H1 (cell line): Measurements from ENCODE around the gene TBC1D12. TPM values are rescaled to one million over a fixed set of nuclear protein-coding genes. Genes with fewer than 3 reads are reported as not detected.

ENCODE experiments used
- CTCF ChIA-PET: fragments of 300-600 bp; sonication (Branson Sonifier 250); formaldehyde crosslinking; loops from one replicate; lab custom pipeline; 2021; ENCODE audit not compliant: partially characterized antibody; lab: Charles Lee
- POLR2A ChIA-PET: fragments of 300-600 bp; sonication (Branson Sonifier 250); formaldehyde crosslinking; loops from one replicate; lab custom pipeline; 2021; ENCODE audit warnings: inconsistent platforms; ENCODE audit not compliant: partially characterized antibody; lab: Charles Lee
- DNase-seq, 2 experiments: peaks; one replicate each; pipeline versions ENCODE4 v3.0.0 to v3.0.0-alpha.2; 2010 to 2022; ENCODE audit warnings: low spot score in 2 of 2, low read depth in 1 of 2, mixed read lengths in 1 of 2
- FAIRE-seq: peaks from 2 replicates; lab custom pipeline; 2011; peaks lifted over from hg19 to GRCh38; lab: Jason Lieb, UNC
- H2AFZ ChIP-seq: 2 replicates; pipeline ENCODE4 v1.8.1; 2012; ENCODE audit warnings: low read length, inconsistent platforms
- H2AK5ac ChIP-seq: 2 replicates; pipeline ENCODE4 v1.6.1; 2013; ENCODE audit warnings: low read depth, low read length
- H2BK120ac ChIP-seq: replicated peaks from 2 replicates; pipeline ENCODE3; 2013; ENCODE audit warnings: low read depth, low read length, inconsistent platforms
- H2BK12ac ChIP-seq: 2 replicates; pipeline ENCODE4 v1.6.1; 2013; ENCODE audit warnings: low read depth, low read length
- H2BK15ac ChIP-seq: 2 replicates; pipeline ENCODE4 v1.6.1; 2013; ENCODE audit warnings: low read length
- H2BK20ac ChIP-seq: 2 replicates; pipeline ENCODE4 v1.6.1; 2013; ENCODE audit warnings: low read length
- H2BK5ac ChIP-seq: 2 replicates; pipeline ENCODE4 v1.6.1; 2013; ENCODE audit warnings: low read depth, low read length
- H3K14ac ChIP-seq: 2 replicates; pipeline ENCODE4 v1.6.1; 2013; ENCODE audit warnings: inconsistent platforms; ENCODE audit not compliant: insufficient read length
- H3K18ac ChIP-seq: 2 replicates; pipeline ENCODE4 v1.6.1; 2013; ENCODE audit warnings: low read length; ENCODE audit errors: extremely low read depth
- H3K23ac ChIP-seq: 2 replicates; pipeline ENCODE4 v1.6.1; 2013; ENCODE audit warnings: inconsistent platforms; ENCODE audit not compliant: insufficient read length
- H3K23me2 ChIP-seq: 2 replicates; pipeline ENCODE4 v1.6.1; 2013; ENCODE audit warnings: low read depth, low read length
- H3K27ac ChIP-seq: 2 replicates; pipeline ENCODE4 v1.6.1; 2011; ENCODE audit warnings: low read depth, low read length, inconsistent platforms
- H3K27me3 ChIP-seq, 4 experiments: replicated peaks in 1 of 4; 1 replicate in 1 of 4; 2 replicates in 3 of 4; pipeline versions ENCODE4 v1.6.1 to v1.8.1; 2011 to 2013; ENCODE audit warnings: low read length in 3 of 4, mild to moderate bottlenecking in 3 of 4, inconsistent platforms in 2 of 4, mixed read lengths in 2 of 4, moderate library complexity in 1 of 4; ENCODE audit not compliant: control insufficient read depth in 3 of 4, insufficient read depth in 3 of 4; ENCODE audit errors: extremely low read depth in 1 of 4
- H3K36me3 ChIP-seq, 4 experiments: 2 replicates each; pipeline versions ENCODE4 v1.6.1 to v1.8.1; 2011 to 2013; ENCODE audit warnings: mild to moderate bottlenecking in 4 of 4, low read length in 3 of 4, moderate library complexity in 2 of 4, control low read depth in 1 of 4, inconsistent platforms in 1 of 4; ENCODE audit not compliant: insufficient read depth in 4 of 4, control insufficient read depth in 2 of 4
- H3K4ac ChIP-seq: replicated peaks from 2 replicates; pipeline ENCODE3; 2013; ENCODE audit warnings: low read length, low read depth, mixed read lengths, inconsistent platforms; ENCODE audit not compliant: insufficient read length
- H3K4me1 ChIP-seq, 4 experiments: replicated peaks in 1 of 4; 1 replicate in 1 of 4; 2 replicates in 3 of 4; pipeline versions ENCODE4 v1.6.1 to v1.8.1; 2011 to 2013; ENCODE audit warnings: low read length in 3 of 4, inconsistent platforms in 2 of 4, mixed read lengths in 1 of 4; ENCODE audit not compliant: insufficient read depth in 4 of 4, control insufficient read depth in 3 of 4
- H3K4me2 ChIP-seq, 2 experiments: 2 replicates each; pipeline versions ENCODE4 v1.6.1 to v1.8.1; 2011 to 2013; ENCODE audit warnings: low read depth in 2 of 2, low read length in 2 of 2, control low read depth in 1 of 2, inconsistent platforms in 1 of 2, mild to moderate bottlenecking in 1 of 2; ENCODE audit not compliant: insufficient read depth in 1 of 2
- H3K4me3 ChIP-seq, 4 experiments: fragments of 200-600, 300-600 bp in 1 of 4; sonication (generic), shearing (Covaris generic), sonication (Bioruptor Twin) in 1 of 4; 2 replicates each; pipeline versions ENCODE4 v1.5.1 to v1.8.1; 2011 to 2016; ENCODE audit warnings: low read length in 4 of 4, low read depth in 3 of 4, control low read depth in 2 of 4, inconsistent platforms in 2 of 4, mild to moderate bottlenecking in 2 of 4, mixed read lengths in 1 of 4, moderate library complexity in 1 of 4; ENCODE audit not compliant: insufficient read depth in 2 of 4; ENCODE audit errors: extremely low read depth in 1 of 4
- H3K56ac ChIP-seq: replicated peaks from 2 replicates; pipeline ENCODE3; 2013; ENCODE audit warnings: low read depth, mild to moderate bottlenecking, mixed read lengths, low read length, inconsistent platforms; ENCODE audit not compliant: insufficient read length
- H3K79me1 ChIP-seq: 2 replicates; pipeline ENCODE4 v1.6.1; 2013; ENCODE audit warnings: low read depth, low read length, control low read depth
- H3K79me2 ChIP-seq, 2 experiments: 2 replicates each; pipeline versions ENCODE4 v1.6.1 to v1.8.1; 2012 to 2013; ENCODE audit warnings: low read length in 2 of 2, mild to moderate bottlenecking in 2 of 2, inconsistent platforms in 1 of 2; ENCODE audit not compliant: insufficient read depth in 2 of 2, control insufficient read depth in 1 of 2
- H3K9ac ChIP-seq, 4 experiments: replicated peaks in 1 of 4; 1 replicate in 1 of 4; 2 replicates in 3 of 4; pipeline versions ENCODE4 v1.6.1 to v1.8.1; 2011 to 2013; ENCODE audit warnings: low read depth in 3 of 4, low read length in 3 of 4, control low read depth in 2 of 4, mild to moderate bottlenecking in 2 of 4, moderate library complexity in 2 of 4, inconsistent platforms in 1 of 4; ENCODE audit errors: extremely low read depth in 1 of 4
- H3K9me3 ChIP-seq, 2 experiments: 2 replicates each; pipeline versions ENCODE4 v1.6.1 to v1.8.1; 2012 to 2013; ENCODE audit warnings: mild to moderate bottlenecking in 2 of 2, moderate library complexity in 2 of 2, control low read depth in 1 of 2, inconsistent platforms in 1 of 2, low read depth in 1 of 2, low read length in 1 of 2, mixed read lengths in 1 of 2; ENCODE audit not compliant: insufficient read depth in 2 of 2
- H4K20me1 ChIP-seq, 2 experiments: replicated peaks in 1 of 2; 2 replicates each; pipeline versions ENCODE3 to v1.8.1; 2011 to 2013; ENCODE audit warnings: inconsistent platforms in 2 of 2, low read length in 2 of 2, mild to moderate bottlenecking in 1 of 2; ENCODE audit not compliant: insufficient read depth in 2 of 2, control insufficient read depth in 1 of 2
- H4K5ac ChIP-seq: 2 replicates; pipeline ENCODE4 v1.6.1; 2013; ENCODE audit warnings: low read length, low read depth, mixed read lengths, inconsistent platforms; ENCODE audit not compliant: insufficient read length
- H4K8ac ChIP-seq: 2 replicates; pipeline ENCODE4 v1.8.0; 2013; ENCODE audit warnings: mild to moderate bottlenecking, moderate library complexity, low read length, inconsistent platforms; ENCODE audit not compliant: insufficient read depth; ENCODE audit errors: extremely low read depth
- H4K91ac ChIP-seq: replicated peaks from 2 replicates; pipeline ENCODE3; 2013; ENCODE audit warnings: low read length, mixed read lengths, inconsistent platforms; ENCODE audit not compliant: insufficient read length
- BRCA1 ChIP-seq: IDR thresholded peaks from 2 replicates; pipeline ENCODE4 v1.6.1; 2012; ENCODE audit warnings: low read depth, low read length, improper control_type of control experiment
- CHD2 ChIP-seq: IDR thresholded peaks from 2 replicates; pipeline ENCODE4 v1.6.1; 2012; ENCODE audit warnings: low read length, improper control_type of control experiment
- KDM1A ChIP-seq: fragments of 200-600, 300-600 bp; sonication (generic); IDR thresholded peaks from 2 replicates; pipeline ENCODE4 v1.7.1; 2016; ENCODE audit warnings: mild to moderate bottlenecking, low read length, borderline replicate concordance
- POU5F1 ChIP-seq: IDR thresholded peaks from 2 replicates; pipeline ENCODE4 v1.6.1; 2011; ENCODE audit warnings: low read depth, mild to moderate bottlenecking, low read length, moderate library complexity
- RAD21 ChIP-seq, 2 experiments: IDR thresholded peaks in 1 of 2; conservative IDR thresholded peaks in 1 of 2; 2 replicates each; pipeline ENCODE4 v1.6.1; 2011; ENCODE audit warnings: low read depth in 2 of 2, low read length in 2 of 2, improper control_type of control experiment in 1 of 2, inconsistent platforms in 1 of 2, mild to moderate bottlenecking in 1 of 2, moderate library complexity in 1 of 2
- RXRA ChIP-seq: IDR thresholded peaks from 2 replicates; pipeline ENCODE4 v1.6.1; 2011; ENCODE audit warnings: low read depth, mild to moderate bottlenecking, low read length, moderate library complexity; ENCODE audit not compliant: insufficient read depth
- TEAD4 ChIP-seq: IDR thresholded peaks from 2 replicates; pipeline ENCODE4 v1.6.1; 2012; ENCODE audit warnings: low read depth, low read length, inconsistent platforms, mixed read lengths
- YY1 ChIP-seq: IDR thresholded peaks from 2 replicates; pipeline ENCODE4 v1.6.1; 2011; ENCODE audit warnings: low read depth, mild to moderate bottlenecking, low read length
- WGBS, 2 experiments: shearing (Covaris generic) in 1 of 2; methylation state at CpG; one replicate each; pipeline versions ENCODE4 v1.1.6 to v1.1.7; 2013 to 2015; ENCODE audit warnings: low lambda C conversion rate in 2 of 2, mixed read lengths in 2 of 2, inconsistent platforms in 1 of 2, low coverage in 1 of 2, missing lambda C conversion rate in 1 of 2; ENCODE audit not compliant: insufficient replicate concordance in 2 of 2, insufficient coverage in 1 of 2, insufficient read length in 1 of 2; ENCODE audit errors: extremely low coverage in 1 of 2, missing lambda C conversion rate in 1 of 2; 5-methylcytosine and 5-hydroxymethylcytosine counted together
- polyA plus RNA-seq, 7 experiments: library from polyadenylated mRNA; depleted of rRNA in 3 of 7; stranded (reverse) in 5 of 7; unstranded in 2 of 7; fragments of >200 nt in 5 of 7; fragments of 200-250 nt in 2 of 7; gene quantifications; 1 replicate in 5 of 7; 2 replicates in 1 of 7; 4 replicates in 1 of 7; pipeline versions ENCODE4 v1.2.1 to v1.2.3, GENCODE V29; 2011 to 2013; ENCODE audit warnings: missing spikeins in 2 of 7, mixed read lengths in 2 of 7
- total RNA-seq: library from RNA; stranded (reverse); fragmentation: NEBNext Ultra II Directional; extraction: Animal tissue kit (Norgen Biotek cat#: 25700); gene quantifications from 2 replicates; pipeline ENCODE4 v1.2.1, GENCODE V29; 2021
- TF ChIP-seq, protein P1 (sequence below), 3 experiments: IDR thresholded peaks; 1 replicate in 2 of 3; 2 replicates in 1 of 3; pipeline versions ENCODE4 v1.5.1 to v1.6.1; 2011; ENCODE audit warnings: low read length in 3 of 3, mild to moderate bottlenecking in 3 of 3, inconsistent platforms in 2 of 3, low read depth in 1 of 3, moderate library complexity in 1 of 3; ENCODE audit not compliant: insufficient read depth in 1 of 3; ENCODE audit errors: control extremely low read depth in 1 of 3

Gene TBC1D12
- total and polyA plus RNA-seq, 2 of the 8 experiments (the other 6 are each of a cell fraction or from before 2014, with no cell fraction given): 1.1 to 3.2 TPM

DNA sequence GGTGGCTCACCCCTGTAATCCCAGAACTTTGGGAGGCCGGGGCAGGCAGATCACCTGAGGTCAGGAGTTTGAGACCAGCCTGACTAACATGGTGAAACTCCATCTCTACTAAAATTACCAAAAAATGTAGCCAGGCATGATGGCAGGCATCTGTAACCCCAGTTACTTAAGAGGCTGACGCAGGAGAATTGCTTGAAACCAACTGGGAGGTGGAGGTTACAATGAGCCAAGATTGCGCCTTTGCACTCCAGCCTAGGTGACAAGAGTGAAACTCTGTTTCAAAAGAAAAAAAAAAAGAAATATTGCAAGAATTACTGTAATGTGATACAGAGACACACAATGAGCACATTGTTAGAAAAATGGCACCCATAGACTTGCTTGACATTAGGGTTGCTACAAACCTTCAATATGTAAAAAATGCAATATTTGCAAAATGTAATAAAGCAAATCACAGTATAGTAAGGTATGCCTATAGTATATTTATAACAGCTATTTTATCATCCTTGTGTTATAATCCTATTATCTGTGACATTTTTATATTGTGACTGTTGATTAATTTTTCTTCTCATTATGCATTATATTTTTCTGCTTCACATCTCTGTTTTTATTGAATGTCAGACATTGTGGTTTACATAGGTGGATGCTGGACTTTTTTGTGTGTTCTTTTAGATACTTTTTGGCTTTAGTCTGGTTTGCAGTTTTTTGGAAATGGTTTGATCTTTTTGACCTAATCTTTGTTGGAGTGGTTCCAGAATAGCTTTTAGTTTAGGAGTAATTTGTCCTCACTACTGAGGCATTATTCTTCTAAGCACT is 87.8 kb downstream of the TBC1D12 start:
- H3K23ac ChIP-seq: no peak overlapping the region
- no peak overlapping the region for H3K18ac ChIP-seq
- no peak overlapping the region for H4K8ac ChIP-seq
- H4K20me1 ChIP-seq: peaks cover 0 to 1% of the 10 kb centered on the region in 2 experiments
- H2BK5ac ChIP-seq: no peak overlapping the region
- H2AFZ ChIP-seq: no peak overlapping the region
- WGBS, 2 experiments: 98% methylated on average over 3 of the region's 3 CpGs; no CpG with 5 or more reads in 1 of the 2 experiments
- no peaks in the 10 kb centered on the region for H3K36me3 ChIP-seq
- no peak overlapping the region for H4K5ac ChIP-seq
- H3K9me3 ChIP-seq: no peaks in the 10 kb centered on the region
- no peak overlapping the region for H3K4me2 ChIP-seq
- H3K79me2 ChIP-seq: no peaks in the 10 kb centered on the region
- no peaks in the 10 kb centered on the region for H3K27me3 ChIP-seq
- H3K27ac ChIP-seq: no peak overlapping the region
- no peak overlapping the region for H4K91ac ChIP-seq
- H3K23me2 ChIP-seq: no peaks in the 10 kb centered on the region; the same call in 1 of the 2 replicates
- H2BK15ac ChIP-seq: no peak overlapping the region
- ChIA-PET CTCF (interaction anchor here (0.7 kb wide), 1 partner anchor 47 kb away, joined by 6 read pairs; no protein-coding TSS in a partner anchor), POLR2A (no interaction called here)
- no peaks in the 10 kb centered on the region for H3K79me1 ChIP-seq
- H3K56ac ChIP-seq: no peak overlapping the region
- no peak overlapping the region for H2AK5ac ChIP-seq
- DNase-seq (no peak), FAIRE-seq (no peak)
- no peak overlapping the region for H3K4me3 ChIP-seq
- no peak overlapping the region for H2BK12ac ChIP-seq
- H2BK20ac ChIP-seq: no peak overlapping the region
- no peak overlapping the region for H2BK120ac ChIP-seq
- no peak overlapping the region for H3K9ac ChIP-seq
- H3K4me1 ChIP-seq: 0 out of 7 replicates have a peak, but pooled peaks cover 0 to 2% (median 0%) of the 10 kb centered on the region in 4 experiments
- no peak overlapping the region for H3K14ac ChIP-seq
- no peak overlapping the region for H3K4ac ChIP-seq
- TF ChIP-seq RXRA (no peak), BRCA1 (no peak), TEAD4 (no peak), CHD2 (no peak), RAD21 (IDR thresholded peaks at IDR 0.05 in 1 of 2, conservative IDR thresholded peaks at IDR 0.05 in 1 of 2; ENCODE audit: low read depth in 2 of 2, low read length in 2 of 2) (no peak), POU5F1 (no peak), KDM1A (no peak), YY1 (no peak)
- TF ChIP-seq, protein P1, sequence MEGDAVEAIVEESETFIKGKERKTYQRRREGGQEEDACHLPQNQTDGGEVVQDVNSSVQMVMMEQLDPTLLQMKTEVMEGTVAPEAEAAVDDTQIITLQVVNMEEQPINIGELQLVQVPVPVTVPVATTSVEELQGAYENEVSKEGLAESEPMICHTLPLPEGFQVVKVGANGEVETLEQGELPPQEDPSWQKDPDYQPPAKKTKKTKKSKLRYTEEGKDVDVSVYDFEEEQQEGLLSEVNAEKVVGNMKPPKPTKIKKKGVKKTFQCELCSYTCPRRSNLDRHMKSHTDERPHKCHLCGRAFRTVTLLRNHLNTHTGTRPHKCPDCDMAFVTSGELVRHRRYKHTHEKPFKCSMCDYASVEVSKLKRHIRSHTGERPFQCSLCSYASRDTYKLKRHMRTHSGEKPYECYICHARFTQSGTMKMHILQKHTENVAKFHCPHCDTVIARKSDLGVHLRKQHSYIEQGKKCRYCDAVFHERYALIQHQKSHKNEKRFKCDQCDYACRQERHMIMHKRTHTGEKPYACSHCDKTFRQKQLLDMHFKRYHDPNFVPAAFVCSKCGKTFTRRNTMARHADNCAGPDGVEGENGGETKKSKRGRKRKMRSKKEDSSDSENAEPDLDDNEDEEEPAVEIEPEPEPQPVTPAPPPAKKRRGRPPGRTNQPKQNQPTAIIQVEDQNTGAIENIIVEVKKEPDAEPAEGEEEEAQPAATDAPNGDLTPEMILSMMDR (IDR thresholded peaks at IDR 0.05; ENCODE audit: control extremely low read depth in 1 of 3, insufficient read depth in 1 of 3, low read depth in 1 of 3, low read length in 3 of 3): no peak
